ENCODE results near the gene KMO. TPM values are rescaled to one million over a fixed set of nuclear protein-coding genes. Genes with fewer than 3 reads are reported as not detected.

The KMO gene
- total RNA-seq, 1 donor from 2014 or later = 4.7 TPM

GRCh38 chr1:241550318-241550717, 18.1 kb downstream of the KMO start:
- TF ChIP-seq POLR2A (IDR thresholded peaks at IDR 0.05) = no peak
- TF ChIP-seq CTCF (IDR thresholded peaks at IDR 0.05) = no peak
- TF ChIP-seq POLR2AphosphoS5 (IDR thresholded peaks at IDR 0.05; ENCODE audit: insufficient read depth in 1 of 2, low read depth in 1 of 2) = no peak
- no peaks in the 10 kb centered on the region for H3K36me3 ChIP-seq
- H3K27ac ChIP-seq = no peak overlapping the region
- intact Hi-C loops (cut with DNase I) = no loop called here
- no peak for DNase-seq (ENCODE audit: extremely low spot score in 2 of 2)
- no peaks in the 10 kb centered on the region for H3K4me1 ChIP-seq
- H3K9me3 ChIP-seq = no peaks in the 10 kb centered on the region
- H3K4me3 ChIP-seq = no peak overlapping the region
- H3K27me3 ChIP-seq = no peaks in the 10 kb centered on the region

GRCh38 chr1:241551759-241552638, 19.8 kb downstream of the KMO start:
- H3K36me3 ChIP-seq = no peaks in the 10 kb centered on the region
- H3K9me3 ChIP-seq = no peaks in the 10 kb centered on the region
- H3K27ac ChIP-seq = no peak overlapping the region
- no peak overlapping the region for H3K4me3 ChIP-seq
- no peak for DNase-seq (ENCODE audit: extremely low spot score in 2 of 2)
- no peaks in the 10 kb centered on the region for H3K4me1 ChIP-seq
- H3K27me3 ChIP-seq = no peaks in the 10 kb centered on the region
- intact Hi-C loops (cut with DNase I) = no loop called here
- TF ChIP-seq POLR2AphosphoS5 (IDR thresholded peaks at IDR 0.05; ENCODE audit: insufficient read depth in 1 of 2, low read depth in 1 of 2) (no peak), CTCF (IDR thresholded peaks at IDR 0.05) (no peak)

GRCh38 chr1:241553886-241554592, 21.9 kb downstream of the KMO start:
- Histone ChIP-seq H3K9me3 (no peaks in the 10 kb centered on the region), H3K27me3 (no peaks in the 10 kb centered on the region), H3K4me3 (no peak overlapping the region), H3K27ac (no peak overlapping the region), H3K36me3 (no peaks in the 10 kb centered on the region), H3K4me1 (peaks cover 6% of the 10 kb centered on the region)
- intact Hi-C loops (cut with DNase I) = no loop called here
- no peak for TF ChIP-seq POLR2AphosphoS5 (IDR thresholded peaks at IDR 0.05; ENCODE audit: insufficient read depth in 1 of 2, low read depth in 1 of 2)
- DNase-seq (ENCODE audit: extremely low spot score in 2 of 2) = no peak

GRCh38 chr1:241555526-241555925, 23.3 kb downstream of the KMO start:
- intact Hi-C loops (cut with DNase I) = no loop called here
- no peak overlapping the region for H3K27ac ChIP-seq
- no peaks in the 10 kb centered on the region for H3K27me3 ChIP-seq
- no peak for DNase-seq (ENCODE audit: extremely low spot score in 2 of 2)
- H3K4me3 ChIP-seq = no peak overlapping the region
- H3K4me1 ChIP-seq = peaks cover 6% of the 10 kb centered on the region
- no peaks in the 10 kb centered on the region for H3K36me3 ChIP-seq
- no peaks in the 10 kb centered on the region for H3K9me3 ChIP-seq
- TF ChIP-seq CTCF (IDR thresholded peaks at IDR 0.05) (no peak), POLR2A (IDR thresholded peaks at IDR 0.05) (no peak), POLR2AphosphoS5 (IDR thresholded peaks at IDR 0.05; ENCODE audit: insufficient read depth in 1 of 2, low read depth in 1 of 2) (no peak)

- Histone ChIP-seq H3K4me1 (peaks cover 6% of the 10 kb centered on the region), H3K27ac (no peak overlapping the region), H3K9me3 (no peaks in the 10 kb centered on the region), H3K4me3 (no peak overlapping the region), H3K36me3 (no peaks in the 10 kb centered on the region), H3K27me3 (no peaks in the 10 kb centered on the region)
- DNase-seq (ENCODE audit: extremely low spot score in 2 of 2) = no peak
- no peak for TF ChIP-seq CTCF (IDR thresholded peaks at IDR 0.05)
- TF ChIP-seq POLR2AphosphoS5 (IDR thresholded peaks at IDR 0.05; ENCODE audit: insufficient read depth in 1 of 2, low read depth in 1 of 2) = no peak
- TF ChIP-seq POLR2A (IDR thresholded peaks at IDR 0.05) = no peak
- intact Hi-C loops (cut with DNase I) = no loop called here
These were observed 24.9 kb downstream of the KMO start for GRCh38 chr1:241557031-241557430.
